CD14-positive monocyte (primary cell): Measurements from ENCODE around the gene CCDC186. TPM values are rescaled to one million over a fixed set of nuclear protein-coding genes. Genes with fewer than 3 reads are reported as not detected.

Source experiments
- DNase-seq, 3 donors: peaks; one replicate each; pipeline ENCODE4 v3.0.0-alpha.2; 2011 to 2022
- H2AFZ ChIP-seq: 2 replicates; pipeline ENCODE4 v1.6.0; 2012; ENCODE audit warnings: mild to moderate bottlenecking, low read depth, low read length, inconsistent platforms; ENCODE audit not compliant: insufficient read depth, poor library complexity, severe bottlenecking
- H3K27ac ChIP-seq, 2 donors: 1 replicate in 1 of 2; 2 replicates in 1 of 2; pipeline ENCODE4 v1.5.1; 2012 to 2013; ENCODE audit warnings: low read length in 2 of 2, control low read depth in 1 of 2, inconsistent platforms in 1 of 2, low read depth in 1 of 2, mild to moderate bottlenecking in 1 of 2
- H3K27me3 ChIP-seq, 2 donors: one replicate each; pipeline versions ENCODE4 v1.6.0 to v1.6.1; 2011 to 2013; ENCODE audit warnings: low read length in 2 of 2; ENCODE audit not compliant: control insufficient read depth in 2 of 2, insufficient read depth in 2 of 2
- H3K36me3 ChIP-seq, 2 donors: replicated peaks in 1 of 2; 1 replicate in 1 of 2; 2 replicates in 1 of 2; pipeline versions ENCODE4 v1.5.1 to v1.6.1; 2012 to 2013; ENCODE audit warnings: low read length in 2 of 2, control low read depth in 1 of 2, inconsistent platforms in 1 of 2, mild to moderate bottlenecking in 1 of 2; ENCODE audit not compliant: insufficient read depth in 2 of 2, control insufficient read depth in 1 of 2
- H3K4me1 ChIP-seq, 2 donors: 1 replicate in 1 of 2; 2 replicates in 1 of 2; pipeline versions ENCODE4 v1.5.1 to v1.6.1; 2012 to 2013; ENCODE audit warnings: low read length in 2 of 2, control low read depth in 1 of 2, inconsistent platforms in 1 of 2, mild to moderate bottlenecking in 1 of 2, moderate library complexity in 1 of 2; ENCODE audit not compliant: insufficient read depth in 2 of 2, control insufficient read depth in 1 of 2
- H3K4me2 ChIP-seq: replicated peaks from 2 replicates; pipeline ENCODE3; 2012; ENCODE audit warnings: low read length, moderate library complexity, mild to moderate bottlenecking; ENCODE audit not compliant: poor library complexity, severe bottlenecking; ENCODE audit errors: extremely low read depth
- H3K4me3 ChIP-seq, 3 experiments: fragments of 200-600 bp in 1 of 3; sonication (generic) in 1 of 3; replicated peaks in 1 of 3; 1 replicate in 2 of 3; 2 replicates in 1 of 3; pipeline ENCODE4 v1.5.1; 2011 to 2013; ENCODE audit warnings: low read length in 3 of 3, mild to moderate bottlenecking in 3 of 3, control low read depth in 2 of 3, low read depth in 2 of 3, inconsistent platforms in 1 of 3, moderate library complexity in 1 of 3
- H3K79me2 ChIP-seq: 2 replicates; pipeline ENCODE4 v1.6.0; 2012; ENCODE audit warnings: mild to moderate bottlenecking, control low read depth, inconsistent platforms, low read length, moderate library complexity; ENCODE audit not compliant: insufficient read depth
- H3K9ac ChIP-seq: 2 replicates; pipeline ENCODE4 v1.6.0; 2017; ENCODE audit warnings: low read length, mild to moderate bottlenecking; ENCODE audit not compliant: insufficient read depth, poor library complexity, severe bottlenecking
- H3K9me3 ChIP-seq, 2 donors: replicated peaks in 1 of 2; 1 replicate in 1 of 2; 2 replicates in 1 of 2; pipeline versions ENCODE4 v1.5.1 to v1.6.1; 2012 to 2013; ENCODE audit warnings: low read length in 2 of 2, control low read depth in 1 of 2; ENCODE audit not compliant: control insufficient read depth in 1 of 2, insufficient read depth in 1 of 2
- H4K20me1 ChIP-seq: 2 replicates; pipeline ENCODE4 v1.6.0; 2012; ENCODE audit warnings: mild to moderate bottlenecking, low read length, control low read depth, moderate library complexity; ENCODE audit not compliant: insufficient read depth
- H3K27ac Mint-ChIP-seq, 7 donors: one replicate each; pipeline ENCODE4 v1.8.0; 2020; ENCODE audit warnings: mild to moderate bottlenecking in 7 of 7, mixed read lengths in 7 of 7, moderate library complexity in 6 of 7, inconsistent platforms in 2 of 7
- H3K27me3 Mint-ChIP-seq, 3 donors: one replicate each; pipeline ENCODE4 v1.8.0; 2021 to 2022; ENCODE audit warnings: low read depth in 3 of 3, mild to moderate bottlenecking in 3 of 3, mixed read lengths in 3 of 3, moderate library complexity in 3 of 3, inconsistent platforms in 1 of 3
- H3K36me3 Mint-ChIP-seq, 2 donors: one replicate each; pipeline ENCODE4 v1.8.0; 2020; ENCODE audit warnings: mixed read lengths in 2 of 2, inconsistent platforms in 1 of 2, mild to moderate bottlenecking in 1 of 2
- H3K4me1 Mint-ChIP-seq: one replicate; pipeline ENCODE4 v1.8.0; 2020; ENCODE audit warnings: mild to moderate bottlenecking, mixed read lengths
- H3K4me3 Mint-ChIP-seq, 2 donors: one replicate each; pipeline ENCODE4 v1.8.0; 2020; ENCODE audit warnings: mild to moderate bottlenecking in 2 of 2, mixed read lengths in 2 of 2, moderate library complexity in 1 of 2
- H3K9me3 Mint-ChIP-seq, 7 donors: one replicate each; pipeline ENCODE4 v1.8.0; 2020 to 2022; ENCODE audit warnings: mixed read lengths in 7 of 7, mild to moderate bottlenecking in 6 of 7, moderate library complexity in 6 of 7, inconsistent platforms in 2 of 7
- WGBS: methylation state at CpG from one replicate; pipeline ENCODE4 v1.1.5; 2013; ENCODE audit warnings: missing lambda C conversion rate; ENCODE audit not compliant: insufficient coverage; 5-methylcytosine and 5-hydroxymethylcytosine counted together
- intact Hi-C, 2 donors: fragments of 100-400 bp; cut with micrococcal nuclease; formaldehyde crosslinking; loops; one replicate each; pipeline versions ENCODE4 v1.15.0 to v1.15.1; 2023
- polyA plus RNA-seq, 3 donors: library from polyadenylated mRNA; depleted of rRNA in 1 of 3; unstranded in 2 of 3; stranded (reverse) in 1 of 3; fragments of 300-500 nt in 2 of 3; fragments of >200 nt in 1 of 3; fragmentation: Illumina TruSeq in 2 of 3; gene quantifications; 1 replicate in 2 of 3; 2 replicates in 1 of 3; pipeline ENCODE4 v1.2.3, GENCODE V29; 2012 to 2021
- TF ChIP-seq, protein P1 (sequence below): fragments of 200-600 bp; IDR thresholded peaks from one replicate; pipeline ENCODE4 v1.8.0; 2022; ENCODE audit warnings: antibody characterized with exemption, mild to moderate bottlenecking

The CCDC186 gene
- polyA plus RNA-seq, 3 donors = 6.9 to 9.8 (median 8.9) TPM

DNA sequence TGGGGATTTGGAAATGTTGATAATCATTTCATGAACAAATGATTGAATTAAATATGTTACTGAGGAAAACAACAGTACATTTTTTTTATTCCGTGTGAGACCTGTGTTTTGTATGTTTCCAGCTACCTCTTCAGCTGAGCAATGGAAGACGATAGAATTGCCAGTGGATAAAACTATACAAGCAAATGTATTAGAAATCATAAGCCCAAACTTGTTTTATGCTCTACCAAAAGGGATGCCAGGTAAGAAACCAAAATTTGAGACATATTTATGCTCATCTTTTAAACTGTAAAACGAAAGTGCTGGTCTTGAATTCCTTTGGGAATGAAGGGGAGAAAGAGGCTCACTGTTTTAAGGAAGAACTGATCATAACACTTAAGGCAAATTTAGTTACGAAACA is 47.2 kb upstream of the CCDC186 start:
- Mint-ChIP-seq H3K27me3 (peaks cover 1 to 16% (median 2%) of the 10 kb centered on the region in 3 donors), H3K9me3 (peaks cover 0 to 5% (median 0%) of the 10 kb centered on the region in 7 donors), H3K4me3 (no peak overlapping the region), H3K27ac (no peak overlapping the region), H3K36me3 (no peaks in the 10 kb centered on the region), H3K4me1 (no peaks in the 10 kb centered on the region)
- TF ChIP-seq, protein P1, sequence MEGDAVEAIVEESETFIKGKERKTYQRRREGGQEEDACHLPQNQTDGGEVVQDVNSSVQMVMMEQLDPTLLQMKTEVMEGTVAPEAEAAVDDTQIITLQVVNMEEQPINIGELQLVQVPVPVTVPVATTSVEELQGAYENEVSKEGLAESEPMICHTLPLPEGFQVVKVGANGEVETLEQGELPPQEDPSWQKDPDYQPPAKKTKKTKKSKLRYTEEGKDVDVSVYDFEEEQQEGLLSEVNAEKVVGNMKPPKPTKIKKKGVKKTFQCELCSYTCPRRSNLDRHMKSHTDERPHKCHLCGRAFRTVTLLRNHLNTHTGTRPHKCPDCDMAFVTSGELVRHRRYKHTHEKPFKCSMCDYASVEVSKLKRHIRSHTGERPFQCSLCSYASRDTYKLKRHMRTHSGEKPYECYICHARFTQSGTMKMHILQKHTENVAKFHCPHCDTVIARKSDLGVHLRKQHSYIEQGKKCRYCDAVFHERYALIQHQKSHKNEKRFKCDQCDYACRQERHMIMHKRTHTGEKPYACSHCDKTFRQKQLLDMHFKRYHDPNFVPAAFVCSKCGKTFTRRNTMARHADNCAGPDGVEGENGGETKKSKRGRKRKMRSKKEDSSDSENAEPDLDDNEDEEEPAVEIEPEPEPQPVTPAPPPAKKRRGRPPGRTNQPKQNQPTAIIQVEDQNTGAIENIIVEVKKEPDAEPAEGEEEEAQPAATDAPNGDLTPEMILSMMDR = no peak
- no CpG with 5 or more reads among the region's 4 CpGs for WGBS
- Histone ChIP-seq H3K4me3 (no peak overlapping the region), H3K4me2 (no peak overlapping the region), H3K36me3 (no peaks in the 10 kb centered on the region), H4K20me1 (no peaks in the 10 kb centered on the region), H3K9me3 (no peaks in the 10 kb centered on the region), H3K79me2 (no peaks in the 10 kb centered on the region), H3K9ac (no peak overlapping the region), H3K27ac (no peak overlapping the region), H3K4me1 (no peaks in the 10 kb centered on the region), H2AFZ (no peak overlapping the region), H3K27me3 (peaks cover 2 to 5% of the 10 kb centered on the region in 2 donors)
- intact Hi-C loops = no loop called here
- no peak for DNase-seq

DNA sequence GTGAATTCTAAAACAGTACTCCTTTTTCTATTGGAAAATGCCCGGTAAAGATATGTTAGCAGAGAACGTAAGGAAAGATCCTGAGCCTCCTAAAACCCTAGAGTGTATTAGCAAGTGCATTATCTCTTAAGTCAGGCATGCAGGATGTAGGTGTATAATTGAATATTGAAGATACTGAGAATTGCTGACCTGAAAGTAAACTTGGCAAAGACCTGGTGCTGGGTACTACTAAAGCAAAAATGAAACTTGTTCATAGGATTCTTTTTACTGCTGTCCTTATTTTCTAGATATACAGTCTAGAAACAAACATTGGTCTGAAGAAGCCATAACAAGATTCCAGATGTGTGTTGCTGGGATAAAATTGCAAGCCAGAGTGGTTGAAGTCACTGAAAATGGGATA is 46.3 kb upstream of the CCDC186 start:
- no peak overlapping the region for H3K27ac ChIP-seq
- H3K79me2 ChIP-seq = no peaks in the 10 kb centered on the region
- no peak overlapping the region for H3K4me2 ChIP-seq
- intact Hi-C loops = no loop called here
- no peaks in the 10 kb centered on the region for H4K20me1 ChIP-seq
- no peak overlapping the region for H3K27ac Mint-ChIP-seq
- H3K36me3 Mint-ChIP-seq = no peaks in the 10 kb centered on the region
- TF ChIP-seq, protein P1 = no peak
- H3K4me3 Mint-ChIP-seq = no peak overlapping the region
- no peak overlapping the region for H3K9ac ChIP-seq
- no CpG with 5 or more reads among the region's 2 CpGs for WGBS
- H3K36me3 ChIP-seq = no peaks in the 10 kb centered on the region
- no peak overlapping the region for H3K4me3 ChIP-seq
- H3K9me3 Mint-ChIP-seq = peaks cover 0 to 5% (median 0%) of the 10 kb centered on the region in 7 donors
- H3K4me1 Mint-ChIP-seq = no peaks in the 10 kb centered on the region
- no peaks in the 10 kb centered on the region for H3K9me3 ChIP-seq
- no peaks in the 10 kb centered on the region for H3K4me1 ChIP-seq
- no peak for DNase-seq
- peaks cover 0 to 13% (median 1%) of the 10 kb centered on the region in 3 donors for H3K27me3 Mint-ChIP-seq
- H2AFZ ChIP-seq = no peak overlapping the region
- H3K27me3 ChIP-seq = peaks cover 0 to 5% of the 10 kb centered on the region in 2 donors
